ENCODE results near the gene ABHD17C. TPM values are rescaled to one million over a fixed set of nuclear protein-coding genes. Genes with fewer than 3 reads are reported as not detected.

ABHD17C gene
- total RNA-seq, 2 donors from 2014 or later = 20.9 to 21.5 TPM

DNA sequence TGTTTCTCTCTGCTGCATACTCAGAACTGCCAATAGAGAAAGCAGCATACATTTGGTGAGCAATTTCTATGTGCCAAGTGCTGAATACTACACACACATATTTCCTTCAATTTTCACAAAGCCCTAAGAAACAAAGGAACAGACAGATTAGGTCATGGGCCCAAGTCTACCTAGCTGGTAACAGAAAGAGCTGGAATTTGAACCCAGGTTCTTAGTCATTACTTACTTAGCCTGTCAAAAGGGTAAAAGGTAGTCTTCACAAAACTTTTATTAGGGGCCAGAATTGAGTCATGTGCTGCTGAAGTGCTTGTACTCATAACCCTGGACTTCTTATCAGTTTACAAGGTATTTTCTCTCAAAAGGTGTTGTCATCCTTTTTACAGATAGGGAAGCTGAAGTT, 10.4 kb upstream of the ABHD17C start:
- Histone ChIP-seq H3K9ac (ENCODE audit: extremely low read depth, low read length, poor library complexity, severe bottlenecking) (no peak overlapping the region), H3K27me3 (ENCODE audit: control insufficient read depth, insufficient read depth, low read length, poor library complexity, severe bottlenecking) (no peaks in the 10 kb centered on the region), H3K4me1 (ENCODE audit: control insufficient read depth, insufficient read depth, low read length) (peaks cover 3% of the 10 kb centered on the region), H3K9me3 (ENCODE audit: control insufficient read depth, low read length) (no peaks in the 10 kb centered on the region), H3K4me3 (ENCODE audit: low read length) (no peak overlapping the region), H3K27ac (ENCODE audit: low read depth, low read length) (no peak overlapping the region), H3K36me3 (ENCODE audit: control insufficient read depth, insufficient read depth, low read length) (no peaks in the 10 kb centered on the region)
- DNase-seq = no peak
- peaks cover 8% of the 10 kb centered on the region for H3K4me1 Mint-ChIP-seq
- H3K9me3 Mint-ChIP-seq = no peaks in the 10 kb centered on the region
- H3K36me3 Mint-ChIP-seq (ENCODE audit: low read depth) = no peaks in the 10 kb centered on the region
- H3K4me3 Mint-ChIP-seq = no peak overlapping the region
- no peak overlapping the region for H3K27ac Mint-ChIP-seq
- TF ChIP-seq, protein P1, sequence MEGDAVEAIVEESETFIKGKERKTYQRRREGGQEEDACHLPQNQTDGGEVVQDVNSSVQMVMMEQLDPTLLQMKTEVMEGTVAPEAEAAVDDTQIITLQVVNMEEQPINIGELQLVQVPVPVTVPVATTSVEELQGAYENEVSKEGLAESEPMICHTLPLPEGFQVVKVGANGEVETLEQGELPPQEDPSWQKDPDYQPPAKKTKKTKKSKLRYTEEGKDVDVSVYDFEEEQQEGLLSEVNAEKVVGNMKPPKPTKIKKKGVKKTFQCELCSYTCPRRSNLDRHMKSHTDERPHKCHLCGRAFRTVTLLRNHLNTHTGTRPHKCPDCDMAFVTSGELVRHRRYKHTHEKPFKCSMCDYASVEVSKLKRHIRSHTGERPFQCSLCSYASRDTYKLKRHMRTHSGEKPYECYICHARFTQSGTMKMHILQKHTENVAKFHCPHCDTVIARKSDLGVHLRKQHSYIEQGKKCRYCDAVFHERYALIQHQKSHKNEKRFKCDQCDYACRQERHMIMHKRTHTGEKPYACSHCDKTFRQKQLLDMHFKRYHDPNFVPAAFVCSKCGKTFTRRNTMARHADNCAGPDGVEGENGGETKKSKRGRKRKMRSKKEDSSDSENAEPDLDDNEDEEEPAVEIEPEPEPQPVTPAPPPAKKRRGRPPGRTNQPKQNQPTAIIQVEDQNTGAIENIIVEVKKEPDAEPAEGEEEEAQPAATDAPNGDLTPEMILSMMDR (conservative IDR thresholded peaks at IDR 0.05) = no peak
- no peaks in the 10 kb centered on the region for H3K27me3 Mint-ChIP-seq (ENCODE audit: insufficient read depth)

DNA sequence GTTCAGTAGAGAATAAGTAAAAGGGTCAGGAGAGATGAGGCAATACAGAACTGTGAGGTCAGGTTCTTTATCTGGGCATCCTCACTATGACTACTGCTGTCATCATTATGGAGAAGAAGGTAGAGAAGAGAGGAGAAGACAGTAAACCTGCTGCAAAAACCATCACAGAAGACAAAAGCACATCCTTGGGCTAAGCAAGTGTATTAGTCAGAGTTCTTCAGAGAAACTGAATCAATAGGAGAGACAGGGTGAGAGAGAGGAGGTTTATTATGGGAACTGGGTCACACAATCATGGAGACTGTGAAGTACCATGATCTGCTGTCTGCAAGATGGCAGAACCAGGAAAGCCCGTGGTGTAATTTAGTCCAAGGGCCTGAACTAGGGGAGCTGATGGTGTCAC, 9.5 kb upstream of the ABHD17C start:
- no peak for DNase-seq
- Histone ChIP-seq H3K9me3 (ENCODE audit: control insufficient read depth, low read length) (no peaks in the 10 kb centered on the region), H3K27ac (ENCODE audit: low read depth, low read length) (no peak overlapping the region), H3K36me3 (ENCODE audit: control insufficient read depth, insufficient read depth, low read length) (no peaks in the 10 kb centered on the region), H3K4me1 (ENCODE audit: control insufficient read depth, insufficient read depth, low read length) (peaks cover 3% of the 10 kb centered on the region), H3K27me3 (ENCODE audit: control insufficient read depth, insufficient read depth, low read length, poor library complexity, severe bottlenecking) (no peaks in the 10 kb centered on the region), H3K9ac (ENCODE audit: extremely low read depth, low read length, poor library complexity, severe bottlenecking) (no peak overlapping the region), H3K4me3 (ENCODE audit: low read length) (no peak overlapping the region)
- Mint-ChIP-seq H3K4me3 (no peak overlapping the region), H3K9me3 (no peaks in the 10 kb centered on the region), H3K27ac (no peak overlapping the region), H3K27me3 (ENCODE audit: insufficient read depth) (no peaks in the 10 kb centered on the region), H3K4me1 (peaks cover 10% of the 10 kb centered on the region), H3K36me3 (ENCODE audit: low read depth) (no peaks in the 10 kb centered on the region)
- TF ChIP-seq, protein P1 (conservative IDR thresholded peaks at IDR 0.05) = no peak
- 100% methylated on average over 1 of the region's 1 CpG for WGBS, 2 experiments (ENCODE audit: insufficient coverage in 1 of 2, insufficient read length in 1 of 2)

DNA sequence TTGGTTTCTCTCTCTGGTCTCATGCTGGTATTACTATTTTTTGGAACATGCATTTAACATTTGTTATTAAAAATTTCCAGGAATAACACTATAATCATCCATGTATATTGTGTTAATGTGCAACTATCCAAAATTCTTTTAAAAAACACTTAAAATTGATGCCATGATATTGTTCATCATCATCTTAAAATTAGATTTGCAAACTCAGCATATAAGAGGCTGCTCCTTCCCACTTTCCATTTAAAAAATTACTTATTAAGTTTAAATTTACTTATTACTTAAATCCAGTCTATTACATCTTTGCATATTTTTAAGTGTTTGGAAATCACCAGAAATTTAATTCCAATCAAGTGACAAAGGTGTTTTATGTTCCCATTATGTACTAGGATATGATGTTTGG, 5.8 kb upstream of the ABHD17C start:
- DNase-seq = no peak
- H3K9ac ChIP-seq (ENCODE audit: extremely low read depth, low read length, poor library complexity, severe bottlenecking) = no peak overlapping the region
- TF ChIP-seq, protein P1 (conservative IDR thresholded peaks at IDR 0.05) = no peak
- H3K4me3 ChIP-seq (ENCODE audit: low read length) = no peak overlapping the region
- H3K9me3 ChIP-seq (ENCODE audit: control insufficient read depth, low read length) = no peaks in the 10 kb centered on the region
- no peaks in the 10 kb centered on the region for H3K27me3 ChIP-seq (ENCODE audit: control insufficient read depth, insufficient read depth, low read length, poor library complexity, severe bottlenecking)
- H3K4me1 Mint-ChIP-seq = peaks cover 9% of the 10 kb centered on the region
- H3K27ac ChIP-seq (ENCODE audit: low read depth, low read length) = no peak overlapping the region
- H3K4me3 Mint-ChIP-seq = no peak overlapping the region
- H3K36me3 Mint-ChIP-seq (ENCODE audit: low read depth) = no peaks in the 10 kb centered on the region
- H3K4me1 ChIP-seq (ENCODE audit: control insufficient read depth, insufficient read depth, low read length) = peaks cover 3% of the 10 kb centered on the region
- H3K36me3 ChIP-seq (ENCODE audit: control insufficient read depth, insufficient read depth, low read length) = no peaks in the 10 kb centered on the region
- peaks cover 6% of the 10 kb centered on the region for H3K27me3 Mint-ChIP-seq (ENCODE audit: insufficient read depth)
- H3K27ac Mint-ChIP-seq = no peak overlapping the region
- no peaks in the 10 kb centered on the region for H3K9me3 Mint-ChIP-seq
